Type B pancreatic cell (in vitro differentiated cells): ENCODE results near the gene C1QL1. TPM values are rescaled to one million over a fixed set of nuclear protein-coding genes. Genes with fewer than 3 reads are reported as not detected.
A peak's percentile ranks its signal among the peaks of the same experiment; 100 is the strongest.
"Not testable (repeated sequence)": the region's sequence is repeated elsewhere in the genome, so short reads cannot be mapped to it uniquely, and the experiment has no call there.

Experiments used
- DNase-seq: peaks from one replicate; pipeline ENCODE4 v3.0.0; 2021; ENCODE audit warnings: mixed read lengths; ENCODE audit not compliant: unreplicated experiment; ENCODE audit errors: extremely low spot score
- H3K27ac Mint-ChIP-seq: 2 replicates; pipeline ENCODE4 v1.8.0; 2021; ENCODE audit warnings: mild to moderate bottlenecking, mixed read lengths
- H3K27me3 Mint-ChIP-seq: 2 replicates; pipeline ENCODE4 v1.8.0; 2021; ENCODE audit warnings: mixed read lengths
- H3K36me3 Mint-ChIP-seq: 2 replicates; pipeline ENCODE4 v1.8.0; 2021; ENCODE audit warnings: mixed read lengths
- H3K4me1 Mint-ChIP-seq: one replicate; pipeline ENCODE4 v1.8.0; 2021; ENCODE audit warnings: mixed read lengths; ENCODE audit not compliant: unreplicated experiment
- H3K4me3 Mint-ChIP-seq: 2 replicates; pipeline ENCODE4 v1.8.0; 2021; ENCODE audit warnings: mild to moderate bottlenecking, mixed read lengths
- H3K9me3 Mint-ChIP-seq: 2 replicates; pipeline ENCODE4 v1.8.0; 2021; ENCODE audit warnings: mixed read lengths
- CTCF ChIP-seq: fragments of 200-600 bp; sonication (generic); conservative IDR thresholded peaks from 2 replicates; pipeline ENCODE4 v1.5.0; 2021; ENCODE audit warnings: antibody characterized with exemption, mild to moderate bottlenecking
- total RNA-seq: library from RNA; stranded (reverse); gene quantifications from 2 replicates; pipeline ENCODE4 v1.2.1, GENCODE V29; 2021; ENCODE audit warnings: low replicate concordance

Gene C1QL1
- total RNA-seq, 1 donor from 2014 or later, result 15.6 TPM

GRCh38 chr17:44956998-44957981 is 10.8 kb downstream of the C1QL1 start:
- no peak overlapping the region for H3K4me3 Mint-ChIP-seq
- no peaks in the 10 kb centered on the region for H3K36me3 Mint-ChIP-seq
- no peaks in the 10 kb centered on the region for H3K9me3 Mint-ChIP-seq
- H3K4me1 Mint-ChIP-seq, result peaks cover 11% of the 10 kb centered on the region
- peaks cover 22% of the 10 kb centered on the region for H3K27me3 Mint-ChIP-seq
- no peak for DNase-seq
- no peak overlapping the region for H3K27ac Mint-ChIP-seq
- no peak for TF ChIP-seq CTCF

GRCh38 chr17:44955674-44956425 is 12.3 kb downstream of the C1QL1 start:
- TF ChIP-seq CTCF, result no peak
- DNase-seq, result no peak
- Mint-ChIP-seq H3K4me3 (no peak overlapping the region), H3K27ac (peak overlapping the region; percentile 18), H3K9me3 (no peaks in the 10 kb centered on the region), H3K27me3 (peaks cover 27% of the 10 kb centered on the region), H3K36me3 (no peaks in the 10 kb centered on the region), H3K4me1 (peaks cover 11% of the 10 kb centered on the region)

GRCh38 chr17:44952946-44953475 is 15.1 kb downstream of the C1QL1 start:
- Mint-ChIP-seq H3K9me3 (no peaks in the 10 kb centered on the region), H3K27me3 (peaks cover 29% of the 10 kb centered on the region), H3K27ac (no peak overlapping the region), H3K4me1 (peaks cover 13% of the 10 kb centered on the region), H3K4me3 (no peak overlapping the region), H3K36me3 (no peaks in the 10 kb centered on the region)
- no peak for DNase-seq
- no peak for TF ChIP-seq CTCF

- no peak for TF ChIP-seq CTCF
- H3K9me3 Mint-ChIP-seq, result no peaks in the 10 kb centered on the region
- DNase-seq, result no peak
- peak overlapping the region; percentile 81 for H3K27ac Mint-ChIP-seq
- H3K4me3 Mint-ChIP-seq, result peak overlapping the region; percentile 97
- H3K4me1 Mint-ChIP-seq, result peaks cover 12% of the 10 kb centered on the region
- peaks cover 14% of the 10 kb centered on the region for H3K27me3 Mint-ChIP-seq
- H3K36me3 Mint-ChIP-seq, result peaks cover 8% of the 10 kb centered on the region
Observed at GRCh38 chr17:44948315-44948795, 19.7 kb downstream of the C1QL1 start.

GRCh38 chr17:44947461-44948314 is 20.4 kb downstream of the C1QL1 start, which contains the start of gene KIF18B:
Gene KIF18B, minus strand, starts transcription at chr17:44947773. Its CDS starts 11,429 bp downstream, at chr17:44936344.
- no peak for TF ChIP-seq CTCF

GRCh38 chr17:44945652-44946051 is 22.5 kb downstream of the C1QL1 start:
- peaks cover 17% of the 10 kb centered on the region for H3K4me1 Mint-ChIP-seq
- peak overlapping the region; percentile 97 for H3K4me3 Mint-ChIP-seq
- not testable (repeated sequence) for DNase-seq, H3K9me3 Mint-ChIP-seq, H3K27me3 Mint-ChIP-seq, H3K36me3 Mint-ChIP-seq, H3K27ac Mint-ChIP-seq

More at GRCh38 chr17:44947461-44948314, 20.4 kb downstream of the C1QL1 start, which contains the start of gene KIF18B:
- Mint-ChIP-seq H3K27ac (peak within 1 kb of the TSS; percentile 81), H3K27me3 (peaks cover 9% of the 10 kb centered on the region), H3K9me3 (no peaks in the 10 kb centered on the region), H3K4me3 (peak within 1 kb of the TSS; percentile 97), H3K4me1 (peaks cover 12% of the 10 kb centered on the region), H3K36me3 (peaks cover 8% of the 10 kb centered on the region)
- peak; percentile 89 for DNase-seq
